Measurements from ENCODE around the gene TAF11L11.

- TF ChIP-seq EZH2 (IDR thresholded peaks at IDR 0.05; ENCODE audit: insufficient read depth, poor library complexity, severe bottlenecking) (no peak), EZH2phosphoT487 (IDR thresholded peaks at IDR 0.05; ENCODE audit: insufficient read depth, low read depth) (no peak)
These were observed 968 bp downstream of the TAF11L11 start for GRCh38 chr5:17604951-17605350.
